ENCODE data around the gene RBMS3.
"Not testable (repeated sequence)": the region's sequence is repeated elsewhere in the genome, so short reads cannot be mapped to it uniquely, and the experiment has no call there.

The RBMS3 gene

GRCh38 chr3:29345516-29346300 lies 64.8 kb downstream of the RBMS3 start:
- no peak for DNase-seq

- no peak for DNase-seq
These were observed 66.0 kb downstream of the RBMS3 start for GRCh38 chr3:29346828-29347227.

GRCh38 chr3:29347412-29347811 lies 66.5 kb downstream of the RBMS3 start:
- DNase-seq: no peak

GRCh38 chr3:29348316-29348715 lies 67.4 kb downstream of the RBMS3 start:
- DNase-seq: no peak

GRCh38 chr3:29349049-29349448 lies 68.2 kb downstream of the RBMS3 start:
- no peak for DNase-seq

- DNase-seq: no peak
These were observed 72.9 kb downstream of the RBMS3 start for GRCh38 chr3:29353807-29354206.

GRCh38 chr3:29354894-29355293 lies 74.0 kb downstream of the RBMS3 start:
- DNase-seq: no peak

GRCh38 chr3:29356062-29356461 lies 75.2 kb downstream of the RBMS3 start:
- DNase-seq: no peak

GRCh38 chr3:29360289-29360688 lies 79.4 kb downstream of the RBMS3 start:
- DNase-seq: not testable (repeated sequence)

GRCh38 chr3:29363110-29363509 lies 82.2 kb downstream of the RBMS3 start:
- DNase-seq: no peak

GRCh38 chr3:29370021-29370420 lies 89.2 kb downstream of the RBMS3 start:
- no peak for DNase-seq

- DNase-seq: no peak
These were observed 89.9 kb downstream of the RBMS3 start for GRCh38 chr3:29370476-29371420.

GRCh38 chr3:29373131-29373680 lies 92.3 kb downstream of the RBMS3 start:
- DNase-seq: no peak

GRCh38 chr3:29374226-29374625 lies 93.4 kb downstream of the RBMS3 start:
- no peak for DNase-seq

GRCh38 chr3:29379097-29379496 lies 98.2 kb downstream of the RBMS3 start:
- DNase-seq: no peak

- no peak for DNase-seq
These were observed 100.7 kb downstream of the RBMS3 start for GRCh38 chr3:29381595-29381994.

GRCh38 chr3:29382409-29382808 lies 101.5 kb downstream of the RBMS3 start:
- no peak for DNase-seq

- no peak for DNase-seq
These were observed 102.0 kb downstream of the RBMS3 start for GRCh38 chr3:29382845-29383244.

- DNase-seq: no peak
These were observed 103.8 kb downstream of the RBMS3 start for GRCh38 chr3:29384640-29385039.

- no peak for DNase-seq
These were observed 104.4 kb downstream of the RBMS3 start for GRCh38 chr3:29385046-29385830.

GRCh38 chr3:29389362-29389761 lies 108.5 kb downstream of the RBMS3 start:
- no peak for DNase-seq

- no peak for DNase-seq
These were observed 111.9 kb downstream of the RBMS3 start for GRCh38 chr3:29392625-29393388.

Measured in stimulated activated naive CD4-positive, alpha-beta T cell (primary cell).